Natural killer cell (primary cell): ENCODE measurements around the gene FGFR2. TPM values are rescaled to one million over a fixed set of nuclear protein-coding genes. Genes with fewer than 3 reads are reported as not detected.

Experiments
- ATAC-seq, 3 donors: fragments of 150-1000 bp in 2 of 3; fragments of 200-7000 bp in 1 of 3; cut with Tn5 transposase; 1 replicate in 1 of 3; 2 replicates in 2 of 3; pipeline ENCODE4 v1.10.0; 2021; ENCODE audit warnings: mild to moderate bottlenecking in 2 of 3, moderate library complexity in 2 of 3
- DNase-seq, 2 donors: peaks; one replicate each; pipeline versions ENCODE4 v3.0.0 to v3.0.0-alpha.2; 2013 to 2021; ENCODE audit warnings: mixed read lengths in 1 of 2
- H3K27ac ChIP-seq: one replicate; pipeline ENCODE4 v1.5.1; 2013; ENCODE audit warnings: mild to moderate bottlenecking, low read length
- H3K27me3 ChIP-seq: one replicate; pipeline ENCODE4 v1.6.1; 2013; ENCODE audit warnings: low read length; ENCODE audit not compliant: control insufficient read depth, insufficient read depth
- H3K36me3 ChIP-seq: one replicate; pipeline ENCODE4 v1.6.1; 2013; ENCODE audit warnings: low read length; ENCODE audit not compliant: control insufficient read depth, insufficient read depth
- H3K4me1 ChIP-seq: one replicate; pipeline ENCODE4 v1.6.1; 2013; ENCODE audit warnings: low read length; ENCODE audit not compliant: control insufficient read depth, insufficient read depth
- H3K4me3 ChIP-seq: one replicate; pipeline ENCODE4 v1.5.1; 2013; ENCODE audit warnings: low read length
- H3K9me3 ChIP-seq: one replicate; pipeline ENCODE4 v1.6.1; 2013; ENCODE audit warnings: low read length; ENCODE audit not compliant: control insufficient read depth, insufficient read depth
- H3K27ac Mint-ChIP-seq, 2 donors: one replicate each; pipeline ENCODE4 v1.8.0; 2022; ENCODE audit warnings: mild to moderate bottlenecking in 2 of 2, mixed read lengths in 2 of 2, moderate library complexity in 1 of 2
- H3K27me3 Mint-ChIP-seq, 2 donors: one replicate each; pipeline ENCODE4 v1.8.0; 2022; ENCODE audit warnings: low read depth in 2 of 2, mixed read lengths in 2 of 2
- H3K36me3 Mint-ChIP-seq: one replicate; pipeline ENCODE4 v1.8.0; 2022; ENCODE audit warnings: mixed read lengths
- H3K4me1 Mint-ChIP-seq, 2 donors: one replicate each; pipeline ENCODE4 v1.8.0; 2022; ENCODE audit warnings: mixed read lengths in 2 of 2
- H3K4me3 Mint-ChIP-seq: one replicate; pipeline ENCODE4 v1.8.0; 2022; ENCODE audit warnings: mild to moderate bottlenecking, moderate library complexity, mixed read lengths
- H3K9me3 Mint-ChIP-seq, 2 donors: one replicate each; pipeline ENCODE4 v1.8.0; 2022; ENCODE audit warnings: mixed read lengths in 2 of 2
- WGBS: methylation state at CpG from one replicate; pipeline ENCODE4 v1.1.7; 2013; ENCODE audit warnings: missing lambda C conversion rate; ENCODE audit not compliant: insufficient coverage; 5-methylcytosine and 5-hydroxymethylcytosine counted together
- intact Hi-C: fragments of 100-400 bp; cut with micrococcal nuclease; formaldehyde crosslinking; loops from one replicate; pipeline ENCODE4 v1.14.2; 2022
- total RNA-seq, 4 donors: library from RNA; stranded (reverse); fragments of 120-200 nt in 1 of 4; gene quantifications; one replicate each; pipeline versions ENCODE4 v1.2.3 to v1.2.4, GENCODE V29; 2013 to 2022
- TF ChIP-seq, protein P1 (sequence below): fragments of 200-600 bp; IDR thresholded peaks from one replicate; pipeline ENCODE4 v1.8.0; 2022; ENCODE audit warnings: antibody characterized with exemption

The FGFR2 gene
- total RNA-seq, 3 donors from 2014 or later (not counting 1 experiment from before 2014, with no cell fraction given): 0.72 to 5.6 TPM; not detected in 1

DNA sequence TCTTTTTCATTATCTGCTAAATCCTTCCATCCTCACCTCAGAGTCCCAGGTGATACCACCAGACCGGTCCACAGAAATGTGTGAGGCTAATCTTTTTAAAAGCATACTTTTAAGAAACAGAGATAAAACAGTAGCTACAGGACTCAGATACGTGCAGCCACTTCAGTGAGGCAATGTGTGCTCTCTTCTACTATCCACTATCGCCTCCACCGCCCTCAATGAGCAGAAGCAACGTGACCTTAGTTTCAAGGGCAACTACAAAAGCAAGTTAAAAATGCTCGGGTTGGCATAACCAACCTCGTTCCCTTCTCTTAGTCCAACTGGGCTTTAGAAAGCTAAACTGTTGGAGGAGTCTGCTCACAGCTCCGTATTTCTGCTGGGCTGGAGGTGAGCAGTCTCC lies 4.2 kb downstream of the FGFR2 start:
- Mint-ChIP-seq H3K27ac (no peak overlapping the region), H3K4me3 (no peak overlapping the region), H3K4me1 (peaks cover 6 to 8% of the 10 kb centered on the region in 2 donors), H3K36me3 (peaks cover 7% of the 10 kb centered on the region), H3K27me3 (peaks cover 25 to 58% of the 10 kb centered on the region in 2 donors), H3K9me3 (no peaks in the 10 kb centered on the region)
- 79% methylated on average over 8 of the region's 8 CpGs for WGBS
- Histone ChIP-seq H3K4me3 (no peak overlapping the region), H3K36me3 (no peaks in the 10 kb centered on the region), H3K9me3 (no peaks in the 10 kb centered on the region), H3K27me3 (peaks cover 13% of the 10 kb centered on the region), H3K27ac (no peak overlapping the region), H3K4me1 (peaks cover 7% of the 10 kb centered on the region)
- TF ChIP-seq, protein P1, sequence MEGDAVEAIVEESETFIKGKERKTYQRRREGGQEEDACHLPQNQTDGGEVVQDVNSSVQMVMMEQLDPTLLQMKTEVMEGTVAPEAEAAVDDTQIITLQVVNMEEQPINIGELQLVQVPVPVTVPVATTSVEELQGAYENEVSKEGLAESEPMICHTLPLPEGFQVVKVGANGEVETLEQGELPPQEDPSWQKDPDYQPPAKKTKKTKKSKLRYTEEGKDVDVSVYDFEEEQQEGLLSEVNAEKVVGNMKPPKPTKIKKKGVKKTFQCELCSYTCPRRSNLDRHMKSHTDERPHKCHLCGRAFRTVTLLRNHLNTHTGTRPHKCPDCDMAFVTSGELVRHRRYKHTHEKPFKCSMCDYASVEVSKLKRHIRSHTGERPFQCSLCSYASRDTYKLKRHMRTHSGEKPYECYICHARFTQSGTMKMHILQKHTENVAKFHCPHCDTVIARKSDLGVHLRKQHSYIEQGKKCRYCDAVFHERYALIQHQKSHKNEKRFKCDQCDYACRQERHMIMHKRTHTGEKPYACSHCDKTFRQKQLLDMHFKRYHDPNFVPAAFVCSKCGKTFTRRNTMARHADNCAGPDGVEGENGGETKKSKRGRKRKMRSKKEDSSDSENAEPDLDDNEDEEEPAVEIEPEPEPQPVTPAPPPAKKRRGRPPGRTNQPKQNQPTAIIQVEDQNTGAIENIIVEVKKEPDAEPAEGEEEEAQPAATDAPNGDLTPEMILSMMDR: no peak
- DNase-seq (no peak), ATAC-seq (no peak)
- intact Hi-C loops: no loop called here

GRCh38 chr10:121593281-121594075 lies 4.8 kb downstream of the FGFR2 start:
- peaks cover 13% of the 10 kb centered on the region for H3K27me3 ChIP-seq
- Mint-ChIP-seq H3K9me3 (no peaks in the 10 kb centered on the region), H3K27ac (no peak overlapping the region), H3K4me3 (no peak overlapping the region), H3K4me1 (peaks cover 4 to 6% of the 10 kb centered on the region in 2 donors), H3K27me3 (peaks cover 25 to 52% of the 10 kb centered on the region in 2 donors), H3K36me3 (peaks cover 7% of the 10 kb centered on the region)
- DNase-seq (no peak), ATAC-seq (no peak)
- TF ChIP-seq, protein P1: no peak
- 87% methylated on average over 19 of the region's 20 CpGs for WGBS
- no peak overlapping the region for H3K27ac ChIP-seq
- H3K36me3 ChIP-seq: no peaks in the 10 kb centered on the region
- H3K9me3 ChIP-seq: no peaks in the 10 kb centered on the region
- intact Hi-C loops: no loop called here
- H3K4me3 ChIP-seq: no peak overlapping the region
- H3K4me1 ChIP-seq: peaks cover 7% of the 10 kb centered on the region

- ATAC-seq (no peak), DNase-seq (no peak)
- Histone ChIP-seq H3K36me3 (no peaks in the 10 kb centered on the region), H3K9me3 (no peaks in the 10 kb centered on the region), H3K4me1 (peaks cover under 1% of the 10 kb centered on the region), H3K27ac (no peak overlapping the region), H3K4me3 (no peak overlapping the region), H3K27me3 (peaks cover 10% of the 10 kb centered on the region)
- peaks cover 7% of the 10 kb centered on the region for H3K36me3 Mint-ChIP-seq
- peaks cover 4 to 6% of the 10 kb centered on the region in 2 donors for H3K4me1 Mint-ChIP-seq
- H3K27me3 Mint-ChIP-seq: peaks cover 25 to 52% of the 10 kb centered on the region in 2 donors
- TF ChIP-seq, protein P1: no peak
- intact Hi-C loops: no loop called here
- H3K9me3 Mint-ChIP-seq: no peaks in the 10 kb centered on the region
- no peak overlapping the region for H3K4me3 Mint-ChIP-seq
- H3K27ac Mint-ChIP-seq: no peak overlapping the region
- 87% methylated on average over 18 of the region's 18 CpGs for WGBS
These were observed 5.9 kb downstream of the FGFR2 start for GRCh38 chr10:121592155-121592890.
